BE2C (cell line): Measurements from ENCODE around the gene CYBB.

Experiments
- DNase-seq: peaks from one replicate; pipeline ENCODE4 v3.0.0-alpha.2; 2020
- H3K27me3 ChIP-seq: fragments of 250-450 bp; sonication (Bioruptor Pico); 2 replicates; pipeline ENCODE4 v1.5.1; 2020; ENCODE audit warnings: mild to moderate bottlenecking
- H3K36me3 ChIP-seq: fragments of 250-450 bp; sonication (Bioruptor Pico); 2 replicates; pipeline ENCODE4 v1.5.1; 2020; ENCODE audit warnings: mild to moderate bottlenecking
- H3K4me1 ChIP-seq: fragments of 250-450 bp; sonication (Bioruptor Pico); 2 replicates; pipeline ENCODE4 v1.5.1; 2020
- H3K4me3 ChIP-seq: 2 replicates; pipeline ENCODE4 v1.5.1; 2011; ENCODE audit warnings: low read depth, low read length
- H3K9me3 ChIP-seq: fragments of 250-450 bp; sonication (Bioruptor Pico); 2 replicates; pipeline ENCODE4 v1.5.1; 2020
- TF ChIP-seq, protein P1 (sequence below): IDR thresholded peaks from 2 replicates; pipeline ENCODE4 v1.5.1; 2012; ENCODE audit warnings: mild to moderate bottlenecking, low read depth, low read length

CYBB gene

GRCh38 chrX:37829721-37830120 is 49.9 kb downstream of the CYBB start:
- Histone ChIP-seq H3K9me3 (no peaks in the 10 kb centered on the region), H3K27me3 (no peaks in the 10 kb centered on the region), H3K36me3 (no peaks in the 10 kb centered on the region), H3K4me3 (no peak overlapping the region), H3K4me1 (no peaks in the 10 kb centered on the region)
- no peak for DNase-seq
- TF ChIP-seq, protein P1, sequence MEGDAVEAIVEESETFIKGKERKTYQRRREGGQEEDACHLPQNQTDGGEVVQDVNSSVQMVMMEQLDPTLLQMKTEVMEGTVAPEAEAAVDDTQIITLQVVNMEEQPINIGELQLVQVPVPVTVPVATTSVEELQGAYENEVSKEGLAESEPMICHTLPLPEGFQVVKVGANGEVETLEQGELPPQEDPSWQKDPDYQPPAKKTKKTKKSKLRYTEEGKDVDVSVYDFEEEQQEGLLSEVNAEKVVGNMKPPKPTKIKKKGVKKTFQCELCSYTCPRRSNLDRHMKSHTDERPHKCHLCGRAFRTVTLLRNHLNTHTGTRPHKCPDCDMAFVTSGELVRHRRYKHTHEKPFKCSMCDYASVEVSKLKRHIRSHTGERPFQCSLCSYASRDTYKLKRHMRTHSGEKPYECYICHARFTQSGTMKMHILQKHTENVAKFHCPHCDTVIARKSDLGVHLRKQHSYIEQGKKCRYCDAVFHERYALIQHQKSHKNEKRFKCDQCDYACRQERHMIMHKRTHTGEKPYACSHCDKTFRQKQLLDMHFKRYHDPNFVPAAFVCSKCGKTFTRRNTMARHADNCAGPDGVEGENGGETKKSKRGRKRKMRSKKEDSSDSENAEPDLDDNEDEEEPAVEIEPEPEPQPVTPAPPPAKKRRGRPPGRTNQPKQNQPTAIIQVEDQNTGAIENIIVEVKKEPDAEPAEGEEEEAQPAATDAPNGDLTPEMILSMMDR, result no peak

- no peak overlapping the region for H3K4me3 ChIP-seq
- no peak for DNase-seq
- H3K4me1 ChIP-seq, result no peaks in the 10 kb centered on the region
- H3K9me3 ChIP-seq, result no peaks in the 10 kb centered on the region
- no peaks in the 10 kb centered on the region for H3K27me3 ChIP-seq
- H3K36me3 ChIP-seq, result no peaks in the 10 kb centered on the region
- TF ChIP-seq, protein P1, result no peak
These were observed 50.5 kb downstream of the CYBB start for GRCh38 chrX:37830371-37830770.

GRCh38 chrX:37834937-37835336 is 55.1 kb downstream of the CYBB start:
- TF ChIP-seq, protein P1, result no peak
- no peak for DNase-seq
- H3K27me3 ChIP-seq, result no peaks in the 10 kb centered on the region
- no peaks in the 10 kb centered on the region for H3K36me3 ChIP-seq
- no peaks in the 10 kb centered on the region for H3K4me1 ChIP-seq
- no peaks in the 10 kb centered on the region for H3K9me3 ChIP-seq
- no peak overlapping the region for H3K4me3 ChIP-seq

- Histone ChIP-seq H3K36me3 (no peaks in the 10 kb centered on the region), H3K27me3 (no peaks in the 10 kb centered on the region), H3K9me3 (no peaks in the 10 kb centered on the region), H3K4me1 (no peaks in the 10 kb centered on the region), H3K4me3 (no peak overlapping the region)
- TF ChIP-seq, protein P1, result no peak
- no peak for DNase-seq
These were observed 61.1 kb downstream of the CYBB start for GRCh38 chrX:37840931-37841330.

DNA sequence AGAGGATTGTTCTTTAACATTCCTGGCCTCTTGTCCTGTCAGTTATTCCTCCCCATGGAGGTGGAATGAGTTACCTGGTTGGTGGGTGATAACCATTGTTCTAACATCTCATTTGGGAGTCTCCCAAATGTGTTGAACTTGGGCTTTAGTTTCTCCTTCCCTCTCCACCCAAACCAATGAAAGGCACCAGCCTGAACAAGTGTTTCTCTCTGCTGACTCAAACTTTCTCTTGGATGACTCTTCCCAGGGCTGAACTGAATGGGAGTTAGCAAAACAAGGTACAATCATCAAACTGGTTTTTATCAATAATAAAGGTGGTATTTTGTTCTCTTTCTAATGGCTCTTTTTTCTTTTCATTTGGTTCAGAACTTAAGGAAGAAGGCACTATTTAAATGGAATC is 64.8 kb downstream of the CYBB start:
- no peaks in the 10 kb centered on the region for H3K9me3 ChIP-seq
- TF ChIP-seq, protein P1, result no peak
- H3K4me3 ChIP-seq, result no peak overlapping the region
- DNase-seq, result no peak
- H3K4me1 ChIP-seq, result no peaks in the 10 kb centered on the region
- H3K36me3 ChIP-seq, result no peaks in the 10 kb centered on the region
- H3K27me3 ChIP-seq, result no peaks in the 10 kb centered on the region

DNA sequence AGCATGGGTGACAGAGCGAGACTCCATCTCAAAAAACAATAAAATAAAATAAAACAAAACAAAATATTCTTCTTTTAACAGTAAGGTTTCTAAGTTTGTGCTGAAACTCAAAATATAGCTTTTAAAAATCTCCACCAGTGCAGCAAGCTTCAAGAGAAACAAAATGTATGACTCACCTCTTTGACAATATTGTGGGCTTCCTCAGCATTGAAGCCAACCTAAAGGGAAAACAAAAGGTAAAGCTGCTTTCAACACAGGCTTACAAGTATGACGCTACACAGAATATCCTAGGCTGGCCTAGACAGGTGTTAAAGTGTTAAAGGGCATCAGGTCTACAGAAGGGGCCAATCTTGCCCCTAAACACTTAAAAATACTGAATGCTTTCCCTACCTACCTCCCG is 66.3 kb downstream of the CYBB start:
- Histone ChIP-seq H3K4me1 (no peaks in the 10 kb centered on the region), H3K27me3 (no peaks in the 10 kb centered on the region), H3K36me3 (no peaks in the 10 kb centered on the region), H3K9me3 (no peaks in the 10 kb centered on the region), H3K4me3 (no peak overlapping the region)
- TF ChIP-seq, protein P1, result no peak
- no peak for DNase-seq
